HEK293 (cell line): ENCODE results near the gene PPHLN1.

Experiments
- CTCF ChIA-PET: fragments of 350-600 bp; formaldehyde crosslinking; extraction: SDS; loops from one replicate; lab custom pipeline; 2021; ENCODE audit warnings: antibody characterized with exemption; lab: Yijun Ruan, JAX
- POLR2A ChIA-PET: fragments of 300-600 bp; formaldehyde crosslinking; extraction: SDS; loops from one replicate; lab custom pipeline; 2020; ENCODE audit warnings: antibody characterized with exemption, inconsistent platforms; lab: Yijun Ruan, JAX
- H3K27ac ChIP-seq: fragments of 200-500 bp; sonication (Bioruptor generic); 2 replicates; pipeline ENCODE4 v1.5.1; 2014; ENCODE audit warnings: low read depth, low read length, control low read depth, inconsistent platforms; ENCODE audit errors: extremely low read depth
- H3K36me3 ChIP-seq, 2 experiments: fragments of 200-500 bp in 1 of 2; sonication (Bioruptor generic) in 1 of 2; 1 replicate in 1 of 2; 2 replicates in 1 of 2; pipeline ENCODE4 v1.5.1; 2014 to 2017; ENCODE audit warnings: inconsistent platforms in 2 of 2, low read length in 2 of 2; ENCODE audit not compliant: control insufficient read depth in 2 of 2, insufficient read depth in 1 of 2
- H3K4me1 ChIP-seq: fragments of 200-500 bp; sonication (Bioruptor generic); 2 replicates; pipeline ENCODE4 v1.5.1; 2014; ENCODE audit warnings: mild to moderate bottlenecking, low read length, inconsistent platforms; ENCODE audit not compliant: control insufficient read depth, insufficient read depth
- H3K4me3 ChIP-seq: 2 replicates; pipeline ENCODE4 v1.5.1; 2011; ENCODE audit warnings: low read depth, mild to moderate bottlenecking, control low read depth, low read length, moderate library complexity
- H3K9me3 ChIP-seq: fragments of 200-500 bp; sonication (Bioruptor generic); 2 replicates; pipeline ENCODE4 v1.5.1; 2014; ENCODE audit warnings: low read depth, low read length, inconsistent platforms; ENCODE audit not compliant: control insufficient read depth, insufficient read depth
- CTCF ChIP-seq: fragments of 450-650 bp; formaldehyde crosslinking; IDR thresholded peaks from 2 replicates; pipeline ENCODE4 v1.5.1; 2016; ENCODE audit warnings: missing biosample characterization, missing genetic modification characterization
- EGR2 ChIP-seq: fragments of 450-650 bp; formaldehyde crosslinking; IDR thresholded peaks from 2 replicates; pipeline ENCODE4 v1.5.1; 2016; ENCODE audit warnings: low read depth, missing biosample characterization, missing genetic modification characterization
- GLI4 ChIP-seq: fragments of 450-650 bp; formaldehyde crosslinking; IDR thresholded peaks from 2 replicates; pipeline ENCODE4 v1.5.1; 2016; ENCODE audit warnings: missing biosample characterization, missing genetic modification characterization
- GLIS1 ChIP-seq: fragments of 450-650 bp; formaldehyde crosslinking; IDR thresholded peaks from 2 replicates; pipeline ENCODE4 v1.5.1; 2016; ENCODE audit warnings: missing biosample characterization, missing genetic modification characterization
- HOXC10 ChIP-seq: sonication (generic); formaldehyde crosslinking; IDR thresholded peaks from 2 replicates; pipeline ENCODE4 v1.8.1; 2023; ENCODE audit warnings: mild to moderate bottlenecking, missing genetic modification reagents
- IKZF3 ChIP-seq: fragments of 450-650 bp; IDR thresholded peaks from 2 replicates; pipeline ENCODE4 v1.5.0; 2018; ENCODE audit warnings: missing biosample characterization, mild to moderate bottlenecking, missing genetic modification characterization, moderate library complexity
- MEIS1 ChIP-seq: sonication (generic); formaldehyde crosslinking; IDR thresholded peaks from 2 replicates; pipeline ENCODE4 v1.8.1; 2022; ENCODE audit warnings: missing genetic modification reagents, mild to moderate bottlenecking, borderline replicate concordance
- PRDM1 ChIP-seq: fragments of 450-650 bp; formaldehyde crosslinking; IDR thresholded peaks from 2 replicates; pipeline ENCODE4; 2016; ENCODE audit warnings: missing biosample characterization, missing genetic modification characterization
- ZNF10 ChIP-seq: fragments of 450-650 bp; formaldehyde crosslinking; IDR thresholded peaks from 2 replicates; pipeline ENCODE4 v1.5.1; 2017; ENCODE audit warnings: missing biosample characterization, missing genetic modification characterization
- ZNF121 ChIP-seq: fragments of 450-650 bp; formaldehyde crosslinking; IDR thresholded peaks from 2 replicates; pipeline ENCODE4 v1.5.1; 2016; ENCODE audit warnings: missing biosample characterization, missing genetic modification characterization
- ZNF138 ChIP-seq: fragments of 450-650 bp; formaldehyde crosslinking; IDR thresholded peaks from 2 replicates; pipeline ENCODE4 v1.5.1; 2016; ENCODE audit warnings: missing biosample characterization, missing genetic modification characterization, borderline replicate concordance
- ZNF146 ChIP-seq: fragments of 450-650 bp; formaldehyde crosslinking; IDR thresholded peaks from 2 replicates; pipeline ENCODE4 v1.5.1; 2016; ENCODE audit warnings: missing biosample characterization, missing genetic modification characterization
- ZNF148 ChIP-seq: fragments of 450-650 bp; formaldehyde crosslinking; IDR thresholded peaks from 2 replicates; pipeline ENCODE4 v1.5.0; 2017; ENCODE audit warnings: missing biosample characterization, missing genetic modification characterization, borderline replicate concordance
- ZNF155 ChIP-seq: fragments of 450-650 bp; formaldehyde crosslinking; IDR thresholded peaks from 2 replicates; pipeline ENCODE4 v1.5.1; 2016; ENCODE audit warnings: missing biosample characterization, missing genetic modification characterization
- ZNF214 ChIP-seq: fragments of 450-650 bp; formaldehyde crosslinking; IDR thresholded peaks from 2 replicates; pipeline ENCODE4 v1.5.1; 2017; ENCODE audit warnings: missing biosample characterization, mild to moderate bottlenecking, missing genetic modification characterization, borderline replicate concordance
- ZNF24 ChIP-seq: fragments of 450-650 bp; formaldehyde crosslinking; IDR thresholded peaks from 2 replicates; pipeline ENCODE4 v1.5.1; 2016; ENCODE audit warnings: missing biosample characterization, missing genetic modification characterization
- ZNF335 ChIP-seq: fragments of 450-650 bp; formaldehyde crosslinking; conservative IDR thresholded peaks from 2 replicates; pipeline ENCODE4 v1.5.1; 2016; ENCODE audit warnings: missing biosample characterization, missing genetic modification characterization
- ZNF433 ChIP-seq: fragments of 450-650 bp; formaldehyde crosslinking; IDR thresholded peaks from 2 replicates; pipeline ENCODE4 v1.5.1; 2016; ENCODE audit warnings: missing biosample characterization, missing genetic modification characterization, low read depth
- ZNF449 ChIP-seq: fragments of 450-650 bp; formaldehyde crosslinking; IDR thresholded peaks from 2 replicates; pipeline ENCODE4 v1.5.1; 2017; ENCODE audit warnings: missing biosample characterization, mild to moderate bottlenecking, missing genetic modification characterization, moderate library complexity
- ZNF518A ChIP-seq: fragments of 450-650 bp; formaldehyde crosslinking; conservative IDR thresholded peaks from 2 replicates; pipeline ENCODE4 v1.5.1; 2016; ENCODE audit warnings: low read depth, missing biosample characterization, missing genetic modification characterization
- ZNF596 ChIP-seq: fragments of 450-650 bp; IDR thresholded peaks from 2 replicates; pipeline ENCODE4 v1.5.0; 2018; ENCODE audit warnings: missing biosample characterization, mild to moderate bottlenecking, missing genetic modification characterization, moderate library complexity
- ZNF610 ChIP-seq: fragments of 450-650 bp; formaldehyde crosslinking; IDR thresholded peaks from 2 replicates; pipeline ENCODE4 v1.5.1; 2016; ENCODE audit warnings: missing biosample characterization, missing genetic modification characterization, borderline replicate concordance
- ZNF654 ChIP-seq: fragments of 450-650 bp; formaldehyde crosslinking; IDR thresholded peaks from 2 replicates; pipeline ENCODE4 v1.5.1; 2016; ENCODE audit warnings: low read depth, missing biosample characterization, missing genetic modification characterization
- ZNF660 ChIP-seq: fragments of 450-650 bp; IDR thresholded peaks from 2 replicates; pipeline ENCODE4 v1.5.1; 2018; ENCODE audit warnings: missing biosample characterization, mild to moderate bottlenecking, missing genetic modification characterization
- ZNF664 ChIP-seq: fragments of 450-650 bp; formaldehyde crosslinking; IDR thresholded peaks from 2 replicates; pipeline ENCODE4 v1.5.1; 2016; ENCODE audit warnings: missing biosample characterization, missing genetic modification characterization

PPHLN1 gene

GRCh38 chr12:42475106-42475505 is 149.1 kb downstream of the PPHLN1 start (continued):
- TF ChIP-seq GLI4 (tag by site-specific recombination) (no peak), ZNF335 (tag by site-specific recombination) (no peak), MEIS1 (no peak), ZNF654 (tag by site-specific recombination) (no peak), ZNF214 (tag by site-specific recombination) (no peak), ZNF24 (tag by site-specific recombination) (no peak), ZNF121 (tag by site-specific recombination) (no peak)

GRCh38 chr12:42477941-42478340 is 152.0 kb downstream of the PPHLN1 start:
- TF ChIP-seq CTCF (tag by site-specific recombination) (no peak), HOXC10 (CRISPR knock-in tag) (no peak), ZNF138 (tag by site-specific recombination) (no peak), ZNF660 (no peak), ZNF610 (tag by site-specific recombination) (no peak), ZNF148 (no peak), PRDM1 (tag by site-specific recombination) (no peak), ZNF596 (tag by site-specific recombination) (no peak), EGR2 (tag by site-specific recombination) (no peak), ZNF155 (tag by site-specific recombination) (no peak), ZNF146 (tag by site-specific recombination) (no peak), ZNF518A (tag by site-specific recombination) (no peak), ZNF433 (tag by site-specific recombination) (no peak), ZNF664 (tag by site-specific recombination) (no peak), ZNF10 (no peak), ZNF449 (no peak), IKZF3 (tag by site-specific recombination) (no peak), GLIS1 (tag by site-specific recombination) (no peak), ZNF654 (tag by site-specific recombination) (no peak)
- CTCF ChIA-PET, result no interaction called here
- H3K27ac ChIP-seq, result no peak overlapping the region
- POLR2A ChIA-PET, result no interaction called here
- H3K36me3 ChIP-seq, result no peaks in the 10 kb centered on the region; a peak in 1 of 3 replicates
- H3K9me3 ChIP-seq, result no peaks in the 10 kb centered on the region
- H3K4me3 ChIP-seq, result no peak overlapping the region
- H3K4me1 ChIP-seq, result peaks cover 15% of the 10 kb centered on the region
